ENCODE results near the gene GSE1.

The GSE1 gene

GRCh38 chr16:85710732-85711131 lies 97.6 kb downstream of the GSE1 start:
- no peak for DNase-seq

GRCh38 chr16:85711982-85712587 lies 99.0 kb downstream of the GSE1 start:
- DNase-seq, result no peak

GRCh38 chr16:85712801-85713200 lies 99.7 kb downstream of the GSE1 start:
- no peak for DNase-seq

- DNase-seq, result peak in 1 of 2 experiments; percentile 5
Measured at GRCh38 chr16:85715169-85716021, 102.3 kb downstream of the GSE1 start.

GRCh38 chr16:85716022-85716679 lies 103.0 kb downstream of the GSE1 start:
- DNase-seq, result no peak

DNA sequence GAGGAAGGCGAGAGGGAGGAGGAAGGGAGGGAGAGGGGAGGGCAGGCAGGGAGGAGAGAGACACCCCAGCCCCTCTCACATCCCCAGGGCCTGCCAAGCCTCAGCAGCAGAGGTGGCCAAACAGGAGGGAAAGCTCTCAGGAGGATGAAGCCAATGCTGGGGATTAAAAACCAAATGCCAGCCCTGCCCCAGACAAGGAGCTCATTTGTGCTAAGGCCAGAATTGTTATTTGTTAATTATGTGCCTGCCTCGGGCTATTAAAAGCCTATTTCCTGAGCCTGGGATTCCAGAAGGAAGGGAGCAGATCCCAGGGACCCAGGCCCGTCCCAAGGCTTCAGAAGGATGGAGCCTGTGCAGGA lies 103.5 kb downstream of the GSE1 start:
- DNase-seq, result peak in 1 of 2 experiments; percentile 2

GRCh38 chr16:85717393-85718152 lies 104.5 kb downstream of the GSE1 start:
- peak in 1 of 2 experiments; percentile 61 for DNase-seq

- no peak for DNase-seq
Measured at GRCh38 chr16:85718153-85718477, 105.0 kb downstream of the GSE1 start.

DNA sequence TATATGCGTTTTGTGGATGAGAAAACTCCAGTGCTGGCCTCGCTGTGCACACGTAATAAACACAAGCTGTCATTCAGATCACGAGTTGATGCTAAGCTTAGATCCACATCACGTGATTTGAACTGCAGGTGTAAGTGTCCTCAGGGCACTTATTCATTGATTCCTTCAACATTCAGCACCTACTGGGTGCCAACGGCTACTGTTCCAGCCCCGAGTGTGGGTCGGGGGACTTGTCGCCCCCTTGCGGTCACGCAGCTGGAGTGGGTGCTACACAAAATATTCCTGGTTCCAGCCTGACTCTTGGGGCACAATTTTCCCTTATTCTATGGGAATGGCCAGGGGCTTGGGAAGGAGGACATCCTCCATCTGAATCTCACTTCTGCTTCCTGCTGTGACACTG lies 105.6 kb downstream of the GSE1 start:
- DNase-seq, result no peak

GRCh38 chr16:85719605-85720301 lies 106.6 kb downstream of the GSE1 start:
- DNase-seq, result no peak

DNA sequence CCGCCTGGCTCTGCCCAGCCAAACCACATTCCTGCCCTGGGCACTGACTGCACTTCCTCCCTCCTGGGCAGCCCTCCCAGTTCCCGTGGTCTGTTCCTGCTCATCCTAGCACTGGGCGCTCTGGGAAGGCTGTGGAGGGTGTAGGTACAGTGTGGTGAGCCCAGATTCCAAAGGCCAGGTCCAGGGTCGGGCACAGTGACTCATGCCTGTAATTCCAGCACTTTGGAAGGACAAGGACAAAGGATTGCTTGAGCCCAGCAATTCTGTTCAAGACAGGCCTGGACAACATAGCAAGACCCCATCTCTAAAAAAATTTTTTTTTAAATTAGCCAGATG lies 107.1 kb downstream of the GSE1 start:
- no peak for DNase-seq

GRCh38 chr16:85722128-85722893 lies 109.2 kb downstream of the GSE1 start:
- no peak for DNase-seq

DNA sequence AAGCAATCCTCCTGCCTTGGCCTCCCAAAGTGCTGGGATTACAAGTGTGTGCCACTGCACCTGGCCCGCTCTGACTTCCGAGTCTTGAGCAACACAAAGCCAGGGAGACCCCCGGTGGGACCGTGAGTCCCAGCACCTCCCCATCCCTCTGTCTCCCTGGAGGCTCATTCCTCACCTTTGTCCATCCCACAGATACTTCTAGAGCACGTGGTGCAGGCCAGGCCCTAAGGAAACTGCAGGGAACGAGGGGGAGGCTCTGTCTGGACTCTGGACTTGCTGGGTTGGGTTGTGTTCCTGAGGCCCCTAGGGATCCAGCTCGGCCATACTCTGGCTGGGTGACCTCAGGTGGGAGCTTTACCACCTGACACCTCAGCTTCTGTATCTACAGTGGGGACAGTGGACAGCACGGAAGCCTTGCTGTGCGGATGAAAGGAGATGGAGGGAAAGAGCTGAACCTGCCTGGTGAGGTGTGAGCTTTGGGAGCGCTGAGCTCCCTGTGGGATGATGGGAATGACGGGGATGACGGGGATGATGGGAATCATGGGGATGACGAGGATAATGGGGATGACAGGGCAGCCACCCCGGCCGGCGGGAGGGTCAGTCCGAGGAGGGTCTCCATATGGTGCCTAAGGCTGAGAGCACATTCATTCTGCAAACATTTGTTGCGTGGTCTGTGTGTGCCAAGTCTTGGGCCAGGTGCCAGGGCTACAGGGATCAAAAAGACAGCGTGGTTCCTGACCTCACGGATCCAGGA lies 111.2 kb downstream of the GSE1 start:
- peak in 1 of 2 experiments; percentile 28 for DNase-seq

- DNase-seq, result peak in 1 of 2 experiments; percentile 22
Measured at GRCh38 chr16:85724936-85725335, 111.8 kb downstream of the GSE1 start.

Data from NCI-H446 (cell line).